Esophagus muscularis mucosa (tissue), 3 donors: ENCODE data around the gene NFATC3.

Experiments used
- CTCF ChIP-seq, 3 experiments: fragments of 200-600 bp in 2 of 3; fragments of 450-650 bp in 1 of 3; sonication (generic) in 2 of 3; IDR thresholded peaks; one replicate each; pipeline ENCODE4 v1.5.1; 2017 to 2019; ENCODE audit warnings: antibody characterized with exemption in 3 of 3, mild to moderate bottlenecking in 2 of 3, moderate library complexity in 1 of 3
- POLR2A ChIP-seq: fragments of 450-650 bp; IDR thresholded peaks from one replicate; pipeline ENCODE4 v1.6.1; 2017; ENCODE audit warnings: antibody characterized with exemption, moderate library complexity, mild to moderate bottlenecking, low read depth

- TF ChIP-seq CTCF (IDR thresholded peaks at IDR 0.05) (no peak), POLR2A (no peak)
These were observed 149.3 kb downstream of the NFATC3 start for GRCh38 chr16:68234188-68235107.
